Erythroblast (primary cell): ENCODE data around the gene TOM1L1.

Experiments
- GATA1 ChIP-seq: IDR thresholded peaks from 2 replicates; pipeline ENCODE4 v1.6.1; 2011; ENCODE audit warnings: low read depth, mild to moderate bottlenecking, control low read depth, low read length, moderate library complexity
- POLR2A ChIP-seq: IDR thresholded peaks from 2 replicates; pipeline ENCODE4 v1.6.1; 2011; ENCODE audit warnings: mild to moderate bottlenecking, low read length

DNA sequence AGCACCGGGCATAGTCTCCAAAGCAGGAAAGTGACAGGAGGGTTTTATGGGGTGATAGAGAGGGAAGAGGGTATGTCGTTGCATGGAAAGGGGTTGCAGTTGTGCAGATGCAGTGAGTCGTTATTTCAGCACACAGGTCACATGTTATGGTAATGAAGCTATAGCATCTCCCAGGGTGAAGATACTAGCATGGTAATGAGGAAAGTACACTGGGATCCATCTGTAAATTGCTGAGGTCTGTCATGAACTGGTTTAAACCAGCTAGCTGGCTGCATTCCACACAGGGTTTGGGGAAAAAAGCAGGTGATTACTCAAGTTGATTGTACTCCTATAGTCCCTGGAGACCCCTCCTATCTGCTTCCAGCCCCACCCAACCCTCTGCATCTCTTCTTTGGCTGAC, 56.1 kb downstream of the TOM1L1 start:
- TF ChIP-seq POLR2A (no peak), GATA1 (no peak)
